T-helper 22 cell (primary cell): ENCODE data around the gene NIFK.
"Not testable (repeated sequence)": the region's sequence is repeated elsewhere in the genome, so short reads cannot be mapped to it uniquely, and the experiment has no call there.

Experiments used
- DNase-seq: peaks from one replicate; pipeline ENCODE4 v3.0.0-alpha.2; 2020; ENCODE audit warnings: low read depth

The NIFK gene

DNA sequence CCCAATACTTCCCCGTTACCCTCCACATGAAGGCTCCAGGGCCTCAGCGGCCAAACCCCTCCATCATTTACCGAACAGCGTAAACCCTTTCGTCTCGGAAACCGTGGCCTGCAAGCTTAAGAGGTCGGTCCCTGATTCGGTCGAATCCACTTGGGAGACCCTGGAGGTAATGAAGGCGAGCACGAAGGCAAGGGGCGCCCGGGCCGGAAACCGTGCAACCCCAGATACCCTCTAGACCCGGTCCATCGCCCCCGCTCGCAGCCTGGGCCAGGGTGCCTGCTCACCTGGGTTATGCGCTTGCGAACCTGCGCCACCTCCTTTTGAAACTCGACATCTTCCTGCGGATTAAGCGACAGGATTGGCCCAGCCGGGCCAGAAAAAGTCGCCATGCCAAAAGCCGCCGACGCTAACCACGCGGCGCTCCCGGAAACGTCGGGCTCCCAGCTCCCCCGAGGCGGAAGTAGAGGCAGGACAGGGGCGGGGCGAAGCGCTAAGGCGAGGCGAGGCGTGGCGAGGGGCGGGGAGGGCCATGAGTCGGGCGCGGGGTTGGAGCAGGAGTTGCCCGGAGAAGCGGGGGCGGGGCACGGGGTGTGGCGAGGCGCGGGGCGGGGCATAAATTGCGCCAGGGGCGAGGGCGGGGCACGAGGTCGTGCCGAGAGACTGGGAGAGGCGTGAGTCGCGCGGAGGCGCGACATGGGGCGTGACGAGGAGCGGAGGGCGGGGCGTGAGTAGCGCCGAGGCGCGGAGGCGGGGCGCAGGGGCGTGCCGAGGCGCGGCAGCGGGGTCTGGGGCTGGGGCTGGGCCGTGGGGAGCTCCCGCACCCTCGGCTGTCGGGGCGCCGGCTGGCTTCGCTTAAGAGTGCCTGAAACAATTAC is at the start of gene NIFK:
TSS of gene NIFK (minus strand) at position 414 of the 875 bp plus-strand sequence. CDS start at position 389, 25 bp downstream.
- DNase-seq = peak; percentile 100

DNA sequence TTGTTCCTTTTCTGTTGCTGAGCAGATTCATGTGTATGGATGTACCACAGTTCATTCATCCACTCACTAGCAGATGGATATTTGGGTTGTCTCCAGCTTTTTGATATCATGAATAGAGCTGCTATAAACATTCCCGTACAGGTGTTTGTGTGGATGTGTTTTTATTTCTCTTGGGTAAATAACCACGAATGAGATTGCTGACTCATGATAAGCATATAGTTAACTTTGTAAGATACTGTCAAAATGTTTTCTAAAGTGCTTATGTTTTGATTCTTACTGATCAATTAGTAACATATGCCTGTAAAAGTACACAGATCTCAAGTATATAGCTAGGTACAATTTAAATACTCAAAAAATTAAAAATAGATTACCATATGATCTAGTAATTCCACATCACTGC is 46.5 kb upstream of the NIFK start:
- no peak for DNase-seq

- no peak for DNase-seq
Observed at GRCh38 chr2:121778741-121779487, 42.2 kb upstream of the NIFK start.

DNA sequence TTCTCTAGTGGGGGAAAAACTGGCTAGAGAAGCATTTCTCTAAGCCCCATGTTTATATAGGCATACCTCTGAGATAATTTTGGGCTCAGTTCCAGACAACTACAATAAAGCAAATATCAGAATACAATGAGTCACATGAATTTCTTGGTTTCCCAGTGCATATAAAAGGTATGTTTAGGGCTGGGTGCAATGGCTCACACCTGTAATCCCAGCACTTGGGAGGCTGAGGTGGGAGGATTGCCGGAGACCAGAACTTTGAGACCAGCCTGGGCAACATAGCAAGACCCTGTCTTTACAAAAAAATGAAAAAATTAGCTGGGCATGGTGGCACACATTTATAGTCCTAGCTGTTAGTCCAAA is 41.0 kb upstream of the NIFK start:
- DNase-seq = no peak

- DNase-seq = no peak
Observed at GRCh38 chr2:121776885-121777698, 40.4 kb upstream of the NIFK start.

- DNase-seq = no peak
Observed at GRCh38 chr2:121776361-121776760, 39.7 kb upstream of the NIFK start.

DNA sequence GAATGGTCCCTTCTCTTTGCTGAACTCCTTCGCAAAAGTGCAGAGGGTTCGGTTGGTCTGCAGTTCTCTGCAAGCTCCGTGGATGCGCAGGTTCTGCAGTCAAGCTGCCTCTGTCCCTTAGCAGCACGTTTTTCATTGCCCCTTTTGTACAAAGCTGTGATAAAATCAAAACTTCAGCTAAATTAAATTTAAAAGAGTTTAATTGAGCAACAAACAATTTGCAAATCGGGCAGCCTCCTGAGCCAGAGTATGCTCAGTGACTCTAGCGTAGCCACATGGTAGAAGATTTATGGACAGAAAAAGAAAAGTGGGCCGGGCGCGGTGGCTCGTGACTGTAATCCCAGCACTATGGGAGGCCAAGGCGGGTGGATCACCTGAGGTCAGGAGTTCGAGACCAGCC is 37.6 kb upstream of the NIFK start:
- DNase-seq = no peak

DNA sequence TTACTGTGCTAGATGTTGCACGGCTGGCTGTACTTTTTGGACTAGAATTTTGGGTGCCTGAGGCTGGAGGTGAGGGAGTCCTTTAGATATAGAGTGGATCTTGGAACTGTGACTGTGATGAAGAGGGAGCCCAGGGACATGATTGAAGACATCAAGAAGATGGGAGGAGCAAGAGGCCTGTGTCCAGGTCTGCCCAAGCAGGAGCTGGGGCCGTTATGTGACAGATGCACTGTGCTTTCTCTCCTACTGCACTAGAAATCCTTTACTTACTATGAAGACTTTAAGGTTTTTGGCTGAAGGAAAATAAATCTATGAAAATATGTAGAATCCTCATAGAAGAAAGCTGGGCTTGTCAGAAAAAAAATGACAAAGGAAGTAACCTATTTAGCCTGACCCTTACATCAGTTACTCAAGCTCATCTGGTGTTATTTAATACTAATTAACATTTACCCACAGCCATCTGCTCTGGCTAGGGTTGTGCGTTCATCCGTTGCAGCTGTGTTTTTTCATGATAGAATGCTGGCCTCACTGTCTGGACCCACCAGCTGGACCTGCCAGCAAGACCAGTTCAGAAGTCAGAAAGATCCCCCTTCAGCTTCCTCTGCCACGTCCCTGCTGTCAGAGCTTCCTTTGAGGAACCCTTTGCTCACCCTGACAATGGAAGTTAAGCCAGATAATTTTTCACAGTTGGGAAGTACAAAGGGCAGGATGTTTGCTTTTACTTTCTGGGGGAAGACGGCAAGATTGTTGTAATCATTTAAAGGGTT is 35.5 kb upstream of the NIFK start:
- DNase-seq = no peak

DNA sequence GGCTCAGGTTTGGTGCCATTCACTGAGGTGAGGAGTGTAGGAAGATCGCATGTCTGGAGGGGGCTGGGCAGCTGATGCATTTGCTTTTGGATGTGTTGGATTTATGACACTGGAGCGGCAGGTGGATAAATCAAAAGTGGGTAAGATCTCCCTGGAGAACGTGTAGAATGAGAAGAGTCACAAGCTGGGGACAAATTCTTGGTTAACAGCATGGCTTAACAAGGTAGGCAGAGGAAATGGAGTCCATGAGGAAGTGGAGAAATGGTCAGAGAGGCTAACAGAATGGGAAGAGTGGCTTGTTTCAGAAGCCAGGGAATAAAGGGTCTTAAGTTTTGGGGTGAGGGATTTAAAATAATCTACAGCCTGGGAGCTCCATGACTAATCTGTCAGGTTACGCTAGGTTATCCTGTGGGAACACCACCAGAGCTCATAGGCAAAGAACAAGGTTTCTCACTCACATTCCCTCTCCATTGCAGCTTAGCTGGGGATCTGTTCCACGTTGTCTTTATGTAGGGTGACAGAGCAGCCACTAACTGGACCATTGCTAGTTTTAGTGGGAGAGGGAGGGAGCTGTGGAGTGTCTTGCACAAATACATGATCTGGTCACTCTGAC is 31.6 kb upstream of the NIFK start:
- no peak for DNase-seq

DNA sequence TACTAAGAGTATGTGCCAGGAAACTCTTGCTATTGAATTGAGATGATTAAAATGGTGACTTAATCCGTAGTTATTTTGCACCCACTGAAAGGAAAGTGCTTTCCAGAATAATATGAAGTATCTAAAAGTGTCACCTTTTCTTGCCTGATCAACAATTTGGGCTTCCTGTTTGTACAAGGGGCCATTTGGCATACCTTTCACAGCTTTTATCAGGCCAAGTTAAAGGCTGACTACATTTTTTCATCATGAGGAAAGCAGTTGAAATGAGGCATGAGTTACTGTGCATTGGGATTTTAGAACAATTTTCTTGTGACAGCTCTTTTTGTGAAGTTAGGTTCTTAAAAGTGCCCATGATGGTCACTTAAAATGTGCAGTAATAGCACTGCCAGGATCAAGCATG is 29.9 kb upstream of the NIFK start:
- no peak for DNase-seq

DNA sequence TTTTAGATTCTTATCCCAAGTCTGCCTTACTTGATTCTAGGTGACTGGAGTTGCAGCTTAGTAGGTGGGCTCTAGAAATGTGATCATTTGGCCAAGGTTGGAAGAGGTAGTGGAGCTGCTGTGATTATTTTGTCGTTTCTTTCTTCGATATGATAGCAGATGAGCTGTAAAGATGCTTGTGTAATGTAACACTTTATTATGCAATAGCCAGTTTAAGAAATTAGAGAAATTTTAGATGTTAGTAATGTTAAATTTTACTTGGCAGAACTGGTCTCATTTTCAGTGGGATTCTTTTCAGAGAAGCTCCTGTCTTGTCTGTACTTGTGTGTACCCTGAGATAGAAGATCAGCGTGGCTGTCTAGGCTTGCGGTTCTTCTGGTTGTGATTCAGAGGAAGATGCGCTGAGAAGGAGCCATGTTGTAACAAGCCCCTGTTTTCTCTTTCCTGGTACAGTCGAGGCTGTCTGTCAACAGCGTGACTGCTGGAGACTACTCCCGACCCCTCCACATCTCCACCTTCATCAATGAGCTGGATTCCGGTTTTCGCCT is 28.1 kb upstream of the NIFK start:
- no peak for DNase-seq

DNA sequence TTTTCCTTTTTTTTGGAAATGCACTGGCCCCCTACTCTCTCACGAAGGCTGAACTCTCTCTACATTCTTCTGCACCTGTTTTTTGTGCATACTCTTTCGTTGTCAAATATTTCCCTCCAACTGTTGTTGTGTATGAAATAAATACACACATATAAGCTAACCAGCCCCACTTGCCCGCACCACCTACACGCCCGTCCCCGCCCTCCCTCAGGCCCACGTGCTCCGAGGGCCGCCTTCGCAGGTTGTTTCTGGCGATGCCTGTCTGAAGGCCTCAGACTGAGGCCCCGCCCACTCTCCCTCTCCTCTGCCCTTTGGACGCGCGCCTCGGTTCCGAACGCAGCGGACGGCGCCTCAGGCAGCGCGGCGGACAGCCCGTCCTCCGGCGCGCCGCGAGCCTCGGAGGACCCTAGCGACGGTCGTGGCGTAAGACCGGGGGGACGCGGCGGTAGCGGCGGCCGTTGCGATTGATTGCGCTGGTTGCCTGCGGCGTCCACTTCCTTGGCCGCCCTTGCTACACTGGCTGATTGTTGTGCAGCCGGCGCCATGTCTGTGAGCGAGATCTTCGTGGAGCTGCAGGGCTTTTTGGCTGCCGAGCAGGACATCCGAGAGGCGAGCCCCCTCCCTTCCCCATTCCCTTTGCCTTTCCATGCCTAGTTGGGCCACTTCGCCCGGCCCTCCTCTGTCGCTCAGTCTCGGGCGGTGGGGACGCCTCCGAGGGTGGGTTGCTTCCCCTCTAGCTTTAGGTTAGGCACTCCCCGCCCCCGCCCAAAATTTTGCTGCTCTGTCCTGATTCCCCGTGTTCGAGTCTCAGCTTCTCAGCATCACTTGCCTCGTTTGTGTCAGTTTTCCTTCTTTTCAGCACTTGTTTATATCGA is 18.8 kb upstream of the NIFK start, which contains the start of gene TSN:
TSS of gene TSN (plus strand) at position 415 of the 875 bp plus-strand sequence. CDS start at position 544, 129 bp downstream.
- DNase-seq = peak; percentile 96

- no peak for DNase-seq
Observed at GRCh38 chr2:121754851-121755236, 18.2 kb upstream of the NIFK start.

GRCh38 chr2:121748202-121748601 is 11.5 kb upstream of the NIFK start:
- DNase-seq = no peak

DNA sequence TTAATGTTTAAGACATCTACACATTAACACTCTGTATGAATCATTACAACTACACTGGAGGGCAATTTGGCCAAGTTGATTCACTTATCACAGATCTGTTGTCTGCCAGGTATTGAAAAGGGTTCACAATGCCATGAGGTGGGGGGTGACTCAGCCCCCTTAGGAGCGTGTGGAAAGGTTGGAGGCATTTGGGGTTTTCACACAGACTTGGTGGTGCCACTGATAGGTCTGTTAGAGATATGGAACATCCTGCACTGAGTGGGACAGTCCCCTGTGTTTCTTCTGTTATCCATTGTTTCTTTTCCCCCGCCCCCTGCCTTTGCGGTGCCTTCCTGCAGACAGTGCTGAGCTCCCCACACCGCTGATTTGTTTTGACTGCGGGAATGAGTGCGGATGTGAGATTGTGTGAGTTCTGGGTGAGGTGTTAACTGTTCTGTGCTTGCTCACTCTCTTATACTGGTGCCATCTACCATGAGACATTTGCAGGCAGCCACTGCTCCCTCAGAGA is 9.4 kb upstream of the NIFK start:
- no peak for DNase-seq

GRCh38 chr2:121741450-121741849 is 4.8 kb upstream of the NIFK start:
- DNase-seq = no peak

GRCh38 chr2:121740973-121741372 is 4.3 kb upstream of the NIFK start:
- no peak for DNase-seq

DNA sequence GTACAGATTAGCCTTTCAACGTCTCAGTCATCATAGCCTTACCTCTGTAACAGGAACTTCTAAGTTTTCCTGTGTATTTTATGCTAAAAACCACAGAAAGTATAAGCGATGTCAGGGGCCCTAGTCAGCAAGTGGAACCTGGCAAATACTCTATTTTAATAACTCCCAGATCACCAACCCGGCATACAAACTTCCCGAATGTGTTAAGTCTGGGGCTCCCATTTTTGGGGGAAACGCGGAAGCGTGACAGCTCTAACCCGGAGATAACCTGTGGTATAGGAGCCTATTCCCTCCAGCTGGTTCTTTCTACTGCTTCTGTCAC is 574 bp downstream of the NIFK start:
- DNase-seq = no peak

GRCh38 chr2:121735518-121736074 is 1.1 kb downstream of the NIFK start:
- DNase-seq = no peak

DNA sequence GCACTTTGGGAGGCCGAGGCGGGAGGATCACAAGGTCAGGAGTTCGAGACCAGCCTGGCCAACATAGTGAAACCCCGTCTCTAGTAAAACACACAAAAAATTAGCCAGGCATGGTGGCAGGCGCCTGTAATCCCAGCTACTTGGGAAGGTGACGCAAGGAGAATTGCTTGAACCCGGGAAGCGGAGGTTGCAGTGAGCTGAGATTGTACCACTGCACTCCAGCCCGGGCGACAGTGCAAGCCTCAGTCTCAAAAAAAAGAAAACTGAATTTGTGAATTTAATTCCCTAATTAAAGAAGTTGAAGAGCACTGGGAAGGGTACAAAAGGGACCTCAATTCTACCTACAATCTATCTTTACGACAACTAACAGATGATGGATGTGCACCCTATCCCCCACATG is 2.1 kb downstream of the NIFK start:
- DNase-seq = not testable (repeated sequence)
